Heart right ventricle (tissue), 16 donors: ENCODE data around the gene SPRYD4. TPM values are rescaled to one million over a fixed set of nuclear protein-coding genes. Genes with fewer than 3 reads are reported as not detected.

ENCODE experiments used
- ATAC-seq, 8 donors: fragments of 200-7000 bp; cut with Tn5 transposase; one replicate each; pipeline ENCODE4 v1.9.1; 2020; ENCODE audit warnings: mild to moderate bottlenecking in 8 of 8, moderate library complexity in 8 of 8, moderate number of reproducible peaks in 1 of 8
- DNase-seq, 2 donors: peaks; one replicate each; pipeline ENCODE4 v3.0.0-alpha.2; 2020
- H3K27ac ChIP-seq, 10 donors: fragments of 200-600 bp; sonication (generic) in 2 of 10; one replicate each; pipeline versions ENCODE4 v1.5.0 to v1.8.0; 2020 to 2022; ENCODE audit warnings: mild to moderate bottlenecking in 3 of 10
- H3K27me3 ChIP-seq, 7 donors: fragments of 200-600 bp; one replicate each; pipeline ENCODE4 v1.8.0; 2021 to 2022; ENCODE audit warnings: mild to moderate bottlenecking in 2 of 7
- H3K36me3 ChIP-seq, 9 donors: fragments of 200-600 bp; sonication (generic) in 1 of 9; one replicate each; pipeline versions ENCODE4 v1.5.0 to v1.8.0; 2020 to 2022; ENCODE audit warnings: mild to moderate bottlenecking in 2 of 9
- H3K4me1 ChIP-seq, 9 donors: fragments of 200-600 bp; sonication (generic) in 1 of 9; one replicate each; pipeline versions ENCODE4 v1.5.0 to v1.8.0; 2020 to 2022; ENCODE audit warnings: mild to moderate bottlenecking in 4 of 9
- H3K4me3 ChIP-seq, 10 donors: fragments of 200-600 bp; sonication (generic) in 2 of 10; one replicate each; pipeline versions ENCODE4 v1.5.0 to v1.8.0; 2020 to 2022; ENCODE audit warnings: mild to moderate bottlenecking in 7 of 10, moderate library complexity in 2 of 10
- H3K9me3 ChIP-seq, 11 donors: fragments of 200-600 bp in 10 of 11; sonication (generic) in 2 of 11; one replicate each; pipeline versions ENCODE4 v1.5.0 to v1.8.0; 2013 to 2022; ENCODE audit warnings: mild to moderate bottlenecking in 2 of 11, control low read depth in 1 of 11, moderate library complexity in 1 of 11
- WGBS, 2 donors: extraction: QIAGEN DNeasy Blood & Tissue Kit; methylation state at CpG; one replicate each; pipeline ENCODE4 v1.1.7; 2013; ENCODE audit warnings: inconsistent platforms in 1 of 2; 5-methylcytosine and 5-hydroxymethylcytosine counted together
- intact Hi-C, 10 donors: fragments of 100-400 bp; cut with DNase I; formaldehyde crosslinking; loops; one replicate each; pipeline versions ENCODE4 v1.11.1 to v1.14.2; 2022
- polyA plus RNA-seq, 2 donors: library from polyadenylated mRNA; stranded (reverse); fragments of 200-250 nt; gene quantifications; one replicate each; pipeline ENCODE4 v1.2.3, GENCODE V29; 2013
- total RNA-seq, 10 donors: library from RNA; stranded (reverse); fragmentation: NEBNext Ultra II Directional in 3 of 10; extraction: Animal tissue kit (Norgen Biotek cat#: 25700) in 3 of 10; gene quantifications; one replicate each; pipeline versions ENCODE4 v1.2.1 to v1.2.4, GENCODE V29; 2021 to 2023
- TF ChIP-seq, protein P1 (sequence below), 9 donors: fragments of 200-600 bp; sonication (generic) in 2 of 9; IDR thresholded peaks; one replicate each; pipeline versions ENCODE4 v1.5.0 to v1.8.0; 2021 to 2022; ENCODE audit warnings: antibody characterized with exemption in 9 of 9, mild to moderate bottlenecking in 5 of 9, moderate library complexity in 1 of 9
- donor health status: Arrhythmogenic right ventricular cardiomyopathy.
- donor health status: ischemic (EF 13 %, LVEDD 7.1; RV severe dilation, severe dysfunction).
- donor health status: healthy with polysubstance abuse.
- donor health status: DM: no; HTN: yes; CAD: no.
- donor health status: DM: no; HTN: no; CAD: no.
- donor health status: ischemic (EF 25% LVEDD 6.9; RV normal size, moderate dysfunction).
- donor health status: ischemic (EF 25% LVEDD 5.7; RV mildly dilated, moderate dysfunction).
- donor health status: healthy.
- donor health status: DM: yes; HTN: yes; CAD: no.
- donor health status: Ischemic cardiomyopathy.
- donor health status: ischemic (EF 35%, LVEDD 5.7; RV mildly dilated, moderate dysfunction).
- donor health status: nonischemic (EF 11% LVEDD 7.7; RV severe dilation, severe dysfunction).
- donor health status: DM: yes; HTN: yes; CAD: no.
- donor health status: PGD.
- donor health status: ischemic (EF 29% LVEDD 5.4; RV normal size, mild dysfunction).
- donor health status: nonischemic (EF 23%, LVEDD 6.1; RV moderate dilation, normal function).

SPRYD4 gene
- total and polyA plus RNA-seq, 12 donors: 1.9 to 5.0 (median 4.1) TPM

DNA sequence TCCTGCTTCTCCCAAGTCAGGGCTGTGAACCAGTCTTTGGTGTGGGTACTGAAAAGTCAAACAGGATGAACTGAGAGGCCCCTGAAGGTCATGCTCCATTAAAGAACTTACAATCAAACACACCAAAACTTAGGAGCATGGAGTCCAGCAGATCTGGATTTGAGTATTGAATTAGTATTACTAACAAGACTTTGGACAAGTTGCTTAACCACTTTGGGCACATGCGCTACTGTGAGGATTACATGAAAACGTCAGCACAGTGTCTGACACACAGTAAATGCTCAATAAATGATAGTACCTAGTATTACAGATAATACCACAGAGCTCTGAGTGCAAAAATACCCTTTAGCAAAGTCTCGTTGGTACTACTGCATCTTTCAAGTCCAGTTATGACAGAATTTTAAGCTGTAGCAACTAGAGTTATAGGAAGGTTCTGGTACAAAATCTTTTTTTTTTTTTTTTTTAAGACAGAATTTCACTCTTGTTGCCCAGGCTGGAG is 42.4 kb upstream of the SPRYD4 start:
- Histone ChIP-seq H3K27ac (no peak overlapping the region), H3K4me1 (no peaks in the 10 kb centered on the region), H3K4me3 (no peak overlapping the region), H3K9me3 (no peaks in the 10 kb centered on the region), H3K36me3 (peaks cover 0 to 89% (median 10%) of the 10 kb centered on the region in 9 donors), H3K27me3 (no peaks in the 10 kb centered on the region)
- ATAC-seq: no peak
- WGBS, 2 donors: 59 to 61% methylated on average over 3 of the region's 3 CpGs
- TF ChIP-seq, protein P1, sequence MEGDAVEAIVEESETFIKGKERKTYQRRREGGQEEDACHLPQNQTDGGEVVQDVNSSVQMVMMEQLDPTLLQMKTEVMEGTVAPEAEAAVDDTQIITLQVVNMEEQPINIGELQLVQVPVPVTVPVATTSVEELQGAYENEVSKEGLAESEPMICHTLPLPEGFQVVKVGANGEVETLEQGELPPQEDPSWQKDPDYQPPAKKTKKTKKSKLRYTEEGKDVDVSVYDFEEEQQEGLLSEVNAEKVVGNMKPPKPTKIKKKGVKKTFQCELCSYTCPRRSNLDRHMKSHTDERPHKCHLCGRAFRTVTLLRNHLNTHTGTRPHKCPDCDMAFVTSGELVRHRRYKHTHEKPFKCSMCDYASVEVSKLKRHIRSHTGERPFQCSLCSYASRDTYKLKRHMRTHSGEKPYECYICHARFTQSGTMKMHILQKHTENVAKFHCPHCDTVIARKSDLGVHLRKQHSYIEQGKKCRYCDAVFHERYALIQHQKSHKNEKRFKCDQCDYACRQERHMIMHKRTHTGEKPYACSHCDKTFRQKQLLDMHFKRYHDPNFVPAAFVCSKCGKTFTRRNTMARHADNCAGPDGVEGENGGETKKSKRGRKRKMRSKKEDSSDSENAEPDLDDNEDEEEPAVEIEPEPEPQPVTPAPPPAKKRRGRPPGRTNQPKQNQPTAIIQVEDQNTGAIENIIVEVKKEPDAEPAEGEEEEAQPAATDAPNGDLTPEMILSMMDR (IDR thresholded peaks at IDR 0.05): no peak
- intact Hi-C loops: no loop called here
- no peak for DNase-seq

DNA sequence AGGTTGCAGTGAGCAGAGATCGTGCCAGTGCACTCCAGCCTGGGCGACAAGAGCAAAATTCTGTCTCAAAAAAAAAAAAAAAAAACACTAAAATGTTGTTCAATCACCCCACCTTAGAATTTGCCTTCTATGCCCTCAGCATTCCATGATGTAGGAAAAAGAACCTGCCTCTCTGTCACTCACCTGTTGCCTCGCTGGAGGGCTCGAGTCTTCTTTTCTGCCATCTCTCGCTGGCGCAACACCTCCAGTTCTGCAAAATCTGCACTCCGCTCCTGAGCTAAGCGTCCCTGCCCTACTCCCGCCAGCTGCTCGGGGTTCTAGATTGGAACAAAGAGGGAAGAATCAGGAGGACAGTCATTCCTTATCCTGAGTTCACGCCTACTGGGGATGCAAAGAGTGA is 37.1 kb upstream of the SPRYD4 start:
- peaks cover 0 to 60% (median 9%) of the 10 kb centered on the region in 9 donors for H3K36me3 ChIP-seq

DNA sequence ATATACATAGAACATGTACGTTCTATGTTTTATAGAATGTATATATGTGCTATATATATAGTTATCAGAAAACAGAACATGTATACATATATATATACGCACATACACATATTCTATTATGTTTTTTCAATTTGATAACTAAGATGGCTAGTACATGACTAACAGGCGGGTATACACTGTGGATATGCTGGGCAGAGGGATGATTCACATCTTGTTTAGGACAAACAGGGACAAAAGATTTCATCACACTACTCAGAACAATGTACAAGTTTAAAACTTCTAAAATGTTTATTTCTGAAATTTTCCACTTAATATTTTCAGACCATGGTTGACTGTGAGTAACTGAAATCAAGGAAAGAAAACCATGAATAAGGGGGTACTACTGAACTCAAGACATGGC is 36.5 kb upstream of the SPRYD4 start:
- no peak overlapping the region for H3K27ac ChIP-seq
- 97 to 98% methylated on average over 3 of the region's 3 CpGs for WGBS, 2 donors

More for the DNA sequence above, 37.1 kb upstream of the SPRYD4 start:
- no peak overlapping the region for H3K27ac ChIP-seq
- H3K27me3 ChIP-seq: no peaks in the 10 kb centered on the region
- no peak overlapping the region for H3K4me3 ChIP-seq
- DNase-seq (no peak), ATAC-seq (no peak)
- no peaks in the 10 kb centered on the region for H3K9me3 ChIP-seq
- 98 to 99% methylated on average over 11 of the region's 11 CpGs for WGBS, 2 donors
- TF ChIP-seq, protein P1 (IDR thresholded peaks at IDR 0.05): no peak
- intact Hi-C loops: no loop called here
- H3K4me1 ChIP-seq: no peaks in the 10 kb centered on the region

DNA sequence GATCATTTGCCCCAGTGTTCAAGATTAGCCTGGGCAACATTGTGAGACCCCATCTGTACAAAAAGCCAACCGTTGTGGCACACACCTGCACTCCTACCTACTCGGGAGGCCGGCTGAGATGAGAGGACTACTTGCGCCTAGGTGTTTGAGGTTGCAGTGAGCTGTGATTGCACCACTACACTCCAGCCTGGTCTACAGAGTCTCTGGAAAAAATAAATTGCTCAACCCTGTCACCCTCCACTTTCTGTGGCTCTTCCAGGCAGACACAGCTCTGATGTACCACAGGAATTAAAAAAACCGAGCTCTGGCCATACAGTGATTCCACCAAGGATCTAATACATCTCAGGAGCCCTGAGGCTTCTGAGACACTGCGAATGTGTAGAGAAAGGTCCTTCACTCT is 33.5 kb upstream of the SPRYD4 start:
- Histone ChIP-seq H3K27ac (no peak overlapping the region), H3K4me3 (no peak overlapping the region), H3K36me3 (peaks cover 0 to 36% (median 0%) of the 10 kb centered on the region in 9 donors), H3K27me3 (no peaks in the 10 kb centered on the region), H3K9me3 (no peaks in the 10 kb centered on the region), H3K4me1 (no peaks in the 10 kb centered on the region)
- TF ChIP-seq, protein P1 (IDR thresholded peaks at IDR 0.05): no peak
- 96 to 98% methylated on average over 6 of the region's 6 CpGs for WGBS, 2 donors
- ATAC-seq: no peak
- no peak for DNase-seq
- intact Hi-C loops: loop anchor here in 1 of 10 donors (5.0 kb wide), 1 partner anchor 63 kb away; no protein-coding TSS in a partner anchor

More for the DNA sequence above, 36.5 kb upstream of the SPRYD4 start:
- Histone ChIP-seq H3K36me3 (peaks cover 0 to 60% (median 9%) of the 10 kb centered on the region in 9 donors), H3K4me3 (no peak overlapping the region), H3K4me1 (no peaks in the 10 kb centered on the region), H3K9me3 (no peaks in the 10 kb centered on the region), H3K27me3 (no peaks in the 10 kb centered on the region)
- no peak for DNase-seq
- TF ChIP-seq, protein P1 (IDR thresholded peaks at IDR 0.05): no peak
- intact Hi-C loops: no loop called here
- no peak for ATAC-seq
